Skeletal muscle tissue (tissue), 4 donors: ENCODE results near the gene PLA2G6. TPM values are rescaled to one million over a fixed set of nuclear protein-coding genes. Genes with fewer than 3 reads are reported as not detected.
"Not testable (repeated sequence)": the region's sequence is repeated elsewhere in the genome, so short reads cannot be mapped to it uniquely, and the experiment has no call there.

Experiments
- H3K27ac ChIP-seq: one replicate; pipeline ENCODE4 v1.7.0; 2013; ENCODE audit warnings: mild to moderate bottlenecking, low read depth, low read length, inconsistent platforms
- H3K27me3 ChIP-seq, 3 donors: one replicate each; pipeline ENCODE4 v1.7.0; 2013; ENCODE audit warnings: low read length in 3 of 3; ENCODE audit not compliant: control insufficient read depth in 3 of 3, insufficient read depth in 3 of 3
- H3K36me3 ChIP-seq, 3 donors: one replicate each; pipeline ENCODE4 v1.7.0; 2013; ENCODE audit warnings: low read length in 3 of 3; ENCODE audit not compliant: control insufficient read depth in 3 of 3, insufficient read depth in 3 of 3
- H3K4me1 ChIP-seq, 3 donors: one replicate each; pipeline ENCODE4 v1.7.0; 2013; ENCODE audit warnings: low read length in 3 of 3, mild to moderate bottlenecking in 3 of 3; ENCODE audit not compliant: control insufficient read depth in 3 of 3, insufficient read depth in 3 of 3
- H3K4me3 ChIP-seq, 3 donors: one replicate each; pipeline ENCODE4 v1.7.0; 2013; ENCODE audit warnings: low read length in 3 of 3
- H3K9ac ChIP-seq, 3 donors: one replicate each; pipeline ENCODE4 v1.7.0; 2013; ENCODE audit warnings: low read length in 3 of 3, mild to moderate bottlenecking in 3 of 3, moderate library complexity in 2 of 3, low read depth in 1 of 3
- H3K9me3 ChIP-seq, 3 donors: one replicate each; pipeline ENCODE4 v1.7.0; 2013; ENCODE audit warnings: low read length in 3 of 3; ENCODE audit not compliant: control insufficient read depth in 3 of 3
- total RNA-seq: library from RNA; depleted of rRNA; stranded (reverse); fragments of >200 nt; gene quantifications from one replicate; pipeline ENCODE4 v1.2.3, GENCODE V29; 2014
- donor health status: Osteomylitis.

Gene PLA2G6
- total RNA-seq, 1 donor from 2014 or later, result 14.1 TPM

DNA sequence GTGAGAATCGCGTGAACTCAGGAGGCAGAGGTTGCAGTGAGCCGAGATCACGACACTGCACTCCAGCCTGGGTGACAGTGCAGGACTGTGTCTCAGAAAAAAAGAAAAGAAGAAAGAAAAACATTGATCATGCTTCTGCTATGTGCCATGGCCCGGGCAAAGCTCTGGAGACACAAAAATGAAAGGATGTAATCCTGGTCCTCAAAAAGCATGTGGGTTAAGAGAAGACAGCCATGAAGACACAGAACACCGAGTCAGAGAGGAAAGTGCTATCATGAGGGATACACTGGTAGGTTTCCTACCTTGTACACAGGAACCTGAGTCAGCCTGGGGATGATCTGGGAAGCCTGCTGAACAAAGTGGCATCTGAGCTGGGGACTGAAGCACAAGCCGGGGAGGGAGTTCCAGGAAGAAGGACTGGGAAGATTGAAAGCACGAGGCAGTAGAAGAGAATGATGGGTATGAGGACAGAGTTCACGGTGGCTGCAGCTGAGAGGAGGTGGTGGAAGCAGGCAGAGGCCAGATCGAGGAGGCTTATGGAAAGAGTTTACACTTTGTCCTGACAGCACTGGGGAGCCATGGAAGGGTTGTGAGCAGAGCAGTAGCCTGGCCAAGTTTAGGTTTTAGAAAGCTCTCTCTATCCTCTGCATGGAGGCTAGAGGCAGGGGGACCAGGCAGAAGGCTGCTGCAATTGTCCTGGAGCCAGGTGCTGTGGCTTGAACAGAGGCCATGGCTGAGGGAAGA, 10.3 kb upstream of the PLA2G6 start:
- H3K4me3 ChIP-seq, result no peak overlapping the region
- peak overlapping the region in 2 of 3 donors; percentile 33 for H3K9ac ChIP-seq
- no peaks in the 10 kb centered on the region for H3K9me3 ChIP-seq
- H3K4me1 ChIP-seq, result peaks cover 12 to 33% (median 20%) of the 10 kb centered on the region in 3 donors
- no peaks in the 10 kb centered on the region for H3K27me3 ChIP-seq
- H3K36me3 ChIP-seq, result no peaks in the 10 kb centered on the region
- peak overlapping the region; percentile 0 for H3K27ac ChIP-seq

DNA sequence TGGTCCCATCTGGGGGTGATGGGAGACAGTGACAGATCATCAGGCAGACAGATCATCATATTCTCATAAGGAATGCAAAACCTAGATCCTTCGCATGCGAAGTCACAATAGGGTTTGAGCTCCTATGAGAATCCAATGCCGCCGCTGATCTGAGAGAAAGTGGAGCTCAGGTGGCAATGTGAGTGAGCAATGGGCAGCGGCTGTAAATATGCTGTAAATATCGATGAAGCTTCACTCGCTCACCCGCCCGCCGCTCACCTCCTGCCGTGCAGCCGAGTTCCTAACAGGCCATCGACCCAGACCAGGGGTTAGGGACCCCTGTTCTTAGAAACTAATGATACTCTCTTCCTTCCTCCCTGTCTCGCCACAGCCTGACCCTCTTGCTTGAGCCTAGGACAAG, 9.4 kb upstream of the PLA2G6 start:
- Histone ChIP-seq H3K9ac (no peak overlapping the region), H3K9me3 (no peaks in the 10 kb centered on the region), H3K27me3 (no peaks in the 10 kb centered on the region), H3K4me1 (peaks cover 12 to 39% (median 22%) of the 10 kb centered on the region in 3 donors), H3K4me3 (no peak overlapping the region), H3K36me3 (no peaks in the 10 kb centered on the region), H3K27ac (no peak overlapping the region)

DNA sequence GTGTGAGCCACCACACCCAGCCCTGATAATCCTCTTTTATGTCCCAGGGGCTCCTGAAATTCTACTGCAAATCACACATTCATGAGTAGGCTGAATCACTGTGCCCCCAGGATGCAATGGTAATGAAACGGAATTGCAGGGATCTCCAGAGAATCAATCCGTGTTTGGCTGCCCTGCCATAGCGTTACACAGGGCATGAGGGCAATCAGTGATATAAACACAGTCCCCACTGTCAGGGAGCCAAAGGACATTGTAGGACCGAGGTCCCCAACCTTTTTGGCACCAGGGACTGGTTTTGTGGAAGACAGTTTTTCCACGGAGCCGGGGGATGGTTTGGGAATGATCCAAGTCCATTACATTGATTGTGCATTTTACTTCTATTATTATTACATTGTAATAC, 9.0 kb upstream of the PLA2G6 start:
- Histone ChIP-seq H3K27me3 (no peaks in the 10 kb centered on the region), H3K36me3 (no peaks in the 10 kb centered on the region), H3K27ac (no peak overlapping the region), H3K9ac (no peak overlapping the region), H3K4me1 (peaks cover 12 to 39% (median 22%) of the 10 kb centered on the region in 3 donors), H3K9me3 (no peaks in the 10 kb centered on the region), H3K4me3 (no peak overlapping the region)

- H3K9ac ChIP-seq, result no peak overlapping the region
These were observed 7.5 kb upstream of the PLA2G6 start for GRCh38 chr22:38189104-38189503.

DNA sequence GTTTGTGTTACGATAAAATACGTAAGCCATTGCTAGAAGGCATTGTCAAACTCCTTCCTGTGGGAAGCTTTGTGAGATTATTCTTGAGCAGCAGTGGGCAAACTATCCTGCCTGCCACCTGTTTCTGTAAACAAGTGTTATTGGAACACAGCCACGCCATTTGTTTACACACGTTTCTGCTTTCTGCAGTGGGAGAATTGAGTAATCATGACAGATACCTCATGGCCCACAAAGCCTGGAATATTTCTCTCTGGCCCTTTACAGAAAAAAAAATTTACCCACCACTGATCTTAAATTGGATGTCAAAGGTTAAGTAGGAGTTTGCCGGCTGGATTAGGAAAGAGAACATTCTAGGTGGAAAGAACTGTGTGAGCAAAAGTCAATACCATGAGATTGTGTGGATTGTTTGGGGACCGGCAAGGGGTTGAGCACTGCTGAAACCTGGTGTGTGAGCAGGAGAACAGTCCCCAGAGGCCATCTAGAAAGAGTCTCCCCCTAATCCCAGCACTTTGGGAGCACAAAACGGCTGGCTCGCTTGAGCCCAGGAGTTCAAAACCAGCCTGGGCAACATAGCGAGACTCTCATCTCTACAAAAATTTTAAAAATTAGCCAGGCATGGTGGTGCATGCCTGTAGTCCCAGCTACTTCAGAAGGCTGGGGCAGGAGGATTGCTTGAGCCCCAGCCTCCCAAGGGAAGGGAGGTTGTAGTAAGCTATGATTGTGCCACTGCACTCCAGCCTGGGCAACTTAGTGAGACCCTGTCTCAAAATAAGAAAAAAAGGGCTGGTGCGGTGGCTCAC, 6.0 kb upstream of the PLA2G6 start:
- no peaks in the 10 kb centered on the region for H3K9me3 ChIP-seq
- H3K27ac ChIP-seq, result peak overlapping the region; percentile 59

More at GRCh38 chr22:38189104-38189503, 7.5 kb upstream of the PLA2G6 start:
- no peaks in the 10 kb centered on the region for H3K27me3 ChIP-seq
- no peak overlapping the region for H3K27ac ChIP-seq
- H3K4me3 ChIP-seq, result no peak overlapping the region
- peaks cover 8 to 38% (median 19%) of the 10 kb centered on the region in 3 donors for H3K4me1 ChIP-seq
- no peaks in the 10 kb centered on the region for H3K36me3 ChIP-seq
- no peaks in the 10 kb centered on the region for H3K9me3 ChIP-seq

DNA sequence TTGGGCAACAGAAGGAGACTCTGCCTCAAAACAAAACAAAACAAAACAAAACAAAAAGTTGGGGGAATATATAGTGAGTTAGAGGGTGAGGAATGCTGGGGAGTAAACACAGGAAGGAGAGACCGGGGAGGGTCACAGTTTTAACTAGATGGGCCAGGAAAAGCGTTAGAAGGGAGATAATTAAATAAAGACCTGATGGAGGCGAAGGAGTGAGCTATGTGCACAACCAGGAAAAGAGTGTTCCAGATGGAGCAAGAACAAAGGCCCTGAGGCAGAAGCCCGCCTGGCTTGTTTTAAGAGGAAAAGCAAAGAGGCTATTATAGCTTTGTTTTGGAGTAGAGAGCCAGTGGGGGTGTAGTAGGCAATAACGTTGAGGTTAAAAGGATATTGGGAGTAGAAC, 4.8 kb upstream of the PLA2G6 start:
- Histone ChIP-seq H3K36me3 (no peaks in the 10 kb centered on the region), H3K9ac (no peak overlapping the region), H3K4me3 (no peak overlapping the region), H3K9me3 (no peaks in the 10 kb centered on the region), H3K4me1 (peaks cover 2 to 21% (median 3%) of the 10 kb centered on the region in 3 donors), H3K27ac (no peak overlapping the region), H3K27me3 (no peaks in the 10 kb centered on the region)

More for the DNA sequence above, 6.0 kb upstream of the PLA2G6 start:
- Histone ChIP-seq H3K4me1 (peaks cover 3 to 27% (median 11%) of the 10 kb centered on the region in 3 donors), H3K36me3 (no peaks in the 10 kb centered on the region), H3K27me3 (no peaks in the 10 kb centered on the region), H3K4me3 (no peak overlapping the region), H3K9ac (no peak overlapping the region)

DNA sequence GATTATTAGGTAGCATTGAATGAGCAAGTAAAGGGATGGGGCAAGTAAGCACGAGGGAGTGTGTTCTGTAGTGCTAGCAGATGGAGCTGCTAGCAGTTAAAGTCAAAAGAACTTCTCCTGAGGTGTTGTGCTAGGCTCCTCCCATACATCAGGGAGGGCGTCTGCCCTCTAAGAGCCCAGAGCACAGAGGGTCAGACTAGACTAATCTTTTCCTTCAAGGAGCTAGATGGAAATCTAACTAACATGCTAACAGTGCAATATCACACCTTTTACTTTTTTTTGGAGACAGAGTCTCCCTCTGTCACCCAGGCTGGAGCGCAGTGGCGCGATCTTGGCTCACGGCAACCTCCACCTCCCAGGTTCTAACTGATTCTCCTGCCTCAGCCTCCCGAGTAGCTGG, 3.2 kb upstream of the PLA2G6 start:
- Histone ChIP-seq H3K4me1 (peaks cover 18 to 37% (median 18%) of the 10 kb centered on the region in 3 donors), H3K9ac (no peak overlapping the region), H3K4me3 (no peak overlapping the region), H3K27ac (no peak overlapping the region), H3K9me3 (no peaks in the 10 kb centered on the region), H3K27me3 (no peaks in the 10 kb centered on the region), H3K36me3 (no peaks in the 10 kb centered on the region)

DNA sequence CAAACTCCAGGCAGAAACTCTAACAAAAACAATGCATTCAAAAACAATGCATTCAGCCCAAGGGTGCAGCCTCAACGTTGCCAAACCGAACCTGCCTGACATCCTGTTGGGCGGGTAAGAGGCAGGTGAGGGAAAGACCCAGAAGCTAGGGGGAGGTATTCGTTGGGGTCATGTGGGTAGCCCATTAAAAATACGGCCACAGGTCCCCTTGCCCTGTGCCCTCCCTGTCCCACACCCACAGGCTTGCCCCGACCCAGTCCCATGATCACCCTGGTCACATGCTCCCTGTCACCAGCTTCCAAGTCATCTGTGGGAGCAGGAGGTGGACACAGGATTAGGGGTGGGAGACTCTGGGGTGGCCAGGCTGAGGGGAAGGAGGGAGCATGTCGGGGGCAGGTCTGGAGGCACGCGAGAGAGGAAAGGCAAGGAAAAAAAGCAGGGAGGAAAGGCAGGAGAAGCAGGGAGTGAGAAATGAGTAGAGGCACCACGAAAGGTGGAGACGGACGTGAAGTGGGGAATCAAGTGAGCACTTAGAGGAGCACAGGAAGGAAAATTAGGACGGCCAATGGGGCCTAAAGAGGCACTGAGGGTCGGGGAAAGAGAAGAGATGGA, 683 bp downstream of the PLA2G6 start:
- H3K4me3 ChIP-seq, result peak overlapping the region; percentile 84 to 93 (median 91)
- H3K9me3 ChIP-seq, result no peaks in the 10 kb centered on the region
- H3K27me3 ChIP-seq, result no peaks in the 10 kb centered on the region
- no peaks in the 10 kb centered on the region for H3K36me3 ChIP-seq
- H3K4me1 ChIP-seq, result peaks cover 36 to 45% (median 42%) of the 10 kb centered on the region in 3 donors
- H3K9ac ChIP-seq, result peak overlapping the region; percentile 95 to 98 (median 97)
- H3K27ac ChIP-seq, result peak overlapping the region; percentile 100

DNA sequence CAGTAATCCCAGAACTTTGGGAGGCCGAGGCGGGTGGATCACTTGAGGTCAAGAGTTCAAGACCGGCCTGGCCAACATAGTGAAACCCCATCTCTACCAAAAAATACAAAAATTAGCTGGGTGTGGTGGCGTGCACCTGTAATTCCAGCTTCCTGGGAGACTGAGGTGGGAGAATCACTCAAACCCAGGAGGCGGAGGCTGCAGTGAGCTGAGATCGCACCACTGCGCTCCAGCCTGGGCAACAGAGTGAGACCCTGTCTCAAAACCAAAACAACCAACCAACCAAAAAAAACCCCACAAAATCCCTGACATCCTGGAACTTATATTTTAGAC, 3.1 kb downstream of the PLA2G6 start:
- not testable (repeated sequence) for H3K36me3 ChIP-seq, H3K27me3 ChIP-seq, H3K4me3 ChIP-seq, H3K9me3 ChIP-seq
- peaks cover 41 to 57% (median 57%) of the 10 kb centered on the region in 3 donors for H3K4me1 ChIP-seq
- peak overlapping the region; percentile 100 for H3K27ac ChIP-seq
- peak overlapping the region in 1 of 3 donors; percentile 84 for H3K9ac ChIP-seq
